NOMO-1 treated with DMSO at 0.1 percent for 48 hours (cell line): ENCODE measurements around the gene WDR12.
"Not testable (repeated sequence)": the region's sequence is repeated elsewhere in the genome, so short reads cannot be mapped to it uniquely, and the experiment has no call there.

ENCODE experiments used
- DNase-seq: peaks from one replicate; lab custom pipeline; 2025; ENCODE audit not compliant: unreplicated experiment; lab: John Stamatoyannopoulos, UW

WDR12 gene

GRCh38 chr2:202885190-202885589 lies 26.3 kb downstream of the WDR12 start:
- DNase-seq = no peak

GRCh38 chr2:202883987-202884675 lies 27.3 kb downstream of the WDR12 start:
- DNase-seq = no peak

- no peak for DNase-seq
Measured at GRCh38 chr2:202881570-202881969, 29.9 kb downstream of the WDR12 start.

- no peak for DNase-seq
Measured at GRCh38 chr2:202877699-202878098, 33.8 kb downstream of the WDR12 start.

- peak; percentile 43 for DNase-seq
Measured at GRCh38 chr2:202871300-202872141, 40.0 kb downstream of the WDR12 start, which contains the start of gene ICA1L. Gene ICA1L (minus strand): TSS chr2:202871766. CDS start chr2:202829009, 42,757 bp downstream.

- peak; percentile 45 for DNase-seq
Measured at GRCh38 chr2:202870431-202871299, 40.8 kb downstream of the WDR12 start.

- DNase-seq = no peak
Measured at GRCh38 chr2:202861987-202862386, 49.5 kb downstream of the WDR12 start.

GRCh38 chr2:202858601-202859000 lies 52.9 kb downstream of the WDR12 start:
- no peak for DNase-seq

- not testable (repeated sequence) for DNase-seq
Measured at GRCh38 chr2:202849343-202849742, 62.1 kb downstream of the WDR12 start.

- peak; percentile 47 for DNase-seq
Measured at GRCh38 chr2:202848813-202849212, 62.7 kb downstream of the WDR12 start.

- DNase-seq = peak; percentile 78
Measured at GRCh38 chr2:202847693-202848524, 63.6 kb downstream of the WDR12 start.

GRCh38 chr2:202844656-202845055 lies 66.8 kb downstream of the WDR12 start:
- DNase-seq = no peak

- DNase-seq = no peak
Measured at GRCh38 chr2:202842690-202843089, 68.8 kb downstream of the WDR12 start.

- no peak for DNase-seq
Measured at GRCh38 chr2:202841090-202841867, 70.2 kb downstream of the WDR12 start.

GRCh38 chr2:202831242-202832220 lies 79.9 kb downstream of the WDR12 start:
- peak; percentile 80 for DNase-seq

- DNase-seq = no peak
Measured at GRCh38 chr2:202824901-202825300, 86.6 kb downstream of the WDR12 start.
